SJCRH30 (cell line): Measurements from ENCODE around the gene ARL10. TPM values are rescaled to one million over a fixed set of nuclear protein-coding genes. Genes with fewer than 3 reads are reported as not detected.

Source experiments
- DNase-seq, 2 experiments: peaks; one replicate each; pipeline ENCODE4 v3.0.0-alpha.2; 2015 to 2020
- H3K27ac ChIP-seq: fragments of 250-450 bp; sonication (Bioruptor Pico); 2 replicates; pipeline ENCODE4 v1.5.1; 2020; ENCODE audit warnings: mild to moderate bottlenecking, moderate library complexity
- H3K27me3 ChIP-seq: fragments of 250-450 bp; sonication (Bioruptor Pico); 2 replicates; pipeline ENCODE4 v1.5.1; 2020; ENCODE audit warnings: mild to moderate bottlenecking, moderate library complexity
- H3K36me3 ChIP-seq: fragments of 250-450 bp; sonication (Bioruptor Pico); 2 replicates; pipeline ENCODE4 v1.5.1; 2020; ENCODE audit warnings: mild to moderate bottlenecking, moderate library complexity
- H3K4me1 ChIP-seq: fragments of 250-450 bp; sonication (Bioruptor Pico); 2 replicates; pipeline ENCODE4 v1.5.1; 2020; ENCODE audit warnings: mild to moderate bottlenecking, moderate library complexity
- H3K4me3 ChIP-seq: fragments of 250-450 bp; sonication (Bioruptor Pico); 2 replicates; pipeline ENCODE4 v1.5.1; 2020; ENCODE audit warnings: mild to moderate bottlenecking, moderate library complexity
- H3K9me3 ChIP-seq: fragments of 250-450 bp; sonication (Bioruptor Pico); replicated peaks from 2 replicates; pipeline ENCODE4 v1.5.1; 2020; ENCODE audit warnings: mild to moderate bottlenecking, moderate library complexity
- total RNA-seq: library from RNA; depleted of rRNA; stranded (reverse); fragments of >200 nt; shearing (Covaris generic); gene quantifications from 2 replicates; pipeline ENCODE4 v1.2.3, GENCODE V29; 2014

Gene ARL10
- total RNA-seq, 1 experiment from 2014 or later = 5.7 TPM

DNA sequence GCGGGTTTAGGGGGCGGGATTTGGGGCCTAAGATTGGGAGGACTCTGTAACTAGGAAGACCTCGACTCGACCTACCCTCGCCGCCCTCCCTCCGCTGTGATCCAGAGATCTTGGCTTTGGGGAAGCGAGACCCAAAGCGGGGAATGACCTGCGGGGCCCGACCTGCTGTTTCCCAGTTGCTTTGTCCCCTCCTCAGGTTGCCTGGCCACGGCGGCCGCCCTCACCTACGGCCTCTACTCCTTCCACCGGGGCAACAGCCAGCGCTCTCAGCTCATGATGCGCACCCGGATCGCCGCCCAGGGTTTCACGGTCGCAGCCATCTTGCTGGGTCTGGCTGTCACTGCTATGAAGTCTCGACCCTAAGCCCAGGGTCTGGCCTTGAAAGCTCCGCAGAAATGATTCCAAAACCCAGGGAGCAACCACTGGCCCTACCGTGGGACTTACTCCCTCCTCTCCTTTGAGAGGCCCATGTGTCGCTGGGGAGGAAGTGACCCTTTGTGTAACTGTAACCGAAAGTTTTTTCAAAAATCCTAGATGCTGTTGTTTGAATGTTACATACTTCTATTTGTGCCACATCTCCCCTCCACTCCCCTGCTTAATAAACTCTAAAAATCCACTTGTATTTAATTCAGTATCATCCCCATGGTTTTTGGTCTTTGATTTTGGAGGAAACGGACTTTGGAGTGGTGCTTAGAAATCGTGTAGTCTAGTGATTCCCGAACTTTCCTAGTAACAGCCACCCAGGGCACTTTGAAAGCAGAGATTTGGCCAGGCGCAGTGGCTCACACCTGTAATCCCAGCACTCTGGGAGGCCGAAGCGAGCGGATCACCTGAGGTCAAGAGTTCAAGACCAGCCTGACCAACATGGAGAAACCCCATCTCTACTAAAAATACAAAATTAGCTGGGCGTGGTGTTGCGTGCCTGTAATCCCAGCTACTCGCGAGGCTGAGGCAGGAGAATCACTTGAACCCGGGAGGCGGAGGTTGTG is 24.1 kb downstream of the ARL10 start:
- H3K4me3 ChIP-seq = peak overlapping the region; percentile 80
- no peaks in the 10 kb centered on the region for H3K9me3 ChIP-seq
- H3K36me3 ChIP-seq = peaks cover 31% of the 10 kb centered on the region
- DNase-seq = no peak
- no peaks in the 10 kb centered on the region for H3K27me3 ChIP-seq
- 0 out of 2 replicates have a peak, but pooled peaks cover 3% of the 10 kb centered on the region for H3K4me1 ChIP-seq
- H3K27ac ChIP-seq = peak overlapping the region; percentile 98

- Histone ChIP-seq H3K9me3 (no peaks in the 10 kb centered on the region), H3K4me3 (no peak overlapping the region), H3K4me1 (0 out of 2 replicates have a peak, but pooled peaks cover 3% of the 10 kb centered on the region), H3K27me3 (no peaks in the 10 kb centered on the region), H3K36me3 (peaks cover 12% of the 10 kb centered on the region), H3K27ac (no peak overlapping the region)
- DNase-seq = no peak
Measured at GRCh38 chr5:176391479-176391878, 26.2 kb downstream of the ARL10 start.

GRCh38 chr5:176391999-176392398 is 26.7 kb downstream of the ARL10 start:
- H3K27me3 ChIP-seq = no peaks in the 10 kb centered on the region
- H3K4me1 ChIP-seq = 0 out of 2 replicates have a peak, but pooled peaks cover 3% of the 10 kb centered on the region
- no peaks in the 10 kb centered on the region for H3K9me3 ChIP-seq
- H3K27ac ChIP-seq = no peak overlapping the region
- no peak overlapping the region for H3K4me3 ChIP-seq
- peaks cover 10% of the 10 kb centered on the region; the same call in 1 of the 2 replicates for H3K36me3 ChIP-seq
- DNase-seq = no peak

DNA sequence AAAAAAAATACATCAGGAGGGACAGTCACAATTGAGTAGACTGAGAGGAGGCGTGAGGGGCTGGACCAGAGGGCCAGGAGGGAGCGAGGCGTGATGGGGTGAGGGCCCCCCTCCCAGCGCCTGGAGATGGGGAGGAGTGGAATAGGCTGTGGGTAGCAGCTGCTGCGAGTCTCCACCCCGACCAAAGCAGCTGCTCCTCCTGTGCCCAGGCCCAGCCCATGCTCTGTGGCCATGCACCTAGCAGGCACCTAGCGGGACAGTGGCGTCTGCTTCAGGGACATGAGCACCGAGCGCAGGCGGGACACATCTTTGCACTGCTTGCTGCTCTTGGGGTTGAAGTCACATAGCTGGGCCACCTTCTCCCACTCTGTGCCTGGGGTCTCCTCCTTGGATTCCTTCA is 27.2 kb downstream of the ARL10 start:
- peaks cover 10% of the 10 kb centered on the region; the same call in 1 of the 2 replicates for H3K36me3 ChIP-seq
- H3K27me3 ChIP-seq = no peaks in the 10 kb centered on the region
- H3K4me3 ChIP-seq = no peak overlapping the region
- no peaks in the 10 kb centered on the region for H3K4me1 ChIP-seq
- DNase-seq = no peak
- no peaks in the 10 kb centered on the region for H3K9me3 ChIP-seq
- H3K27ac ChIP-seq = no peak overlapping the region

- H3K27me3 ChIP-seq = no peaks in the 10 kb centered on the region
- H3K36me3 ChIP-seq = peaks cover 10% of the 10 kb centered on the region; the same call in 1 of the 2 replicates
- H3K4me1 ChIP-seq = no peaks in the 10 kb centered on the region
- H3K9me3 ChIP-seq = no peaks in the 10 kb centered on the region
- DNase-seq = no peak
- no peak overlapping the region for H3K4me3 ChIP-seq
- no peak overlapping the region for H3K27ac ChIP-seq
Measured at GRCh38 chr5:176394096-176394495, 28.8 kb downstream of the ARL10 start.

- no peak for DNase-seq
- peaks cover 10% of the 10 kb centered on the region; the same call in 1 of the 2 replicates for H3K36me3 ChIP-seq
- no peak overlapping the region for H3K4me3 ChIP-seq
- no peak overlapping the region for H3K27ac ChIP-seq
- H3K9me3 ChIP-seq = no peaks in the 10 kb centered on the region
- H3K27me3 ChIP-seq = no peaks in the 10 kb centered on the region
- H3K4me1 ChIP-seq = no peaks in the 10 kb centered on the region
Measured at GRCh38 chr5:176394881-176395675, 29.8 kb downstream of the ARL10 start.

GRCh38 chr5:176396330-176396729 is 31.0 kb downstream of the ARL10 start:
- Histone ChIP-seq H3K9me3 (no peaks in the 10 kb centered on the region), H3K27me3 (no peaks in the 10 kb centered on the region), H3K36me3 (no peaks in the 10 kb centered on the region), H3K4me3 (no peak overlapping the region), H3K27ac (no peak overlapping the region), H3K4me1 (no peaks in the 10 kb centered on the region)
- no peak for DNase-seq

DNA sequence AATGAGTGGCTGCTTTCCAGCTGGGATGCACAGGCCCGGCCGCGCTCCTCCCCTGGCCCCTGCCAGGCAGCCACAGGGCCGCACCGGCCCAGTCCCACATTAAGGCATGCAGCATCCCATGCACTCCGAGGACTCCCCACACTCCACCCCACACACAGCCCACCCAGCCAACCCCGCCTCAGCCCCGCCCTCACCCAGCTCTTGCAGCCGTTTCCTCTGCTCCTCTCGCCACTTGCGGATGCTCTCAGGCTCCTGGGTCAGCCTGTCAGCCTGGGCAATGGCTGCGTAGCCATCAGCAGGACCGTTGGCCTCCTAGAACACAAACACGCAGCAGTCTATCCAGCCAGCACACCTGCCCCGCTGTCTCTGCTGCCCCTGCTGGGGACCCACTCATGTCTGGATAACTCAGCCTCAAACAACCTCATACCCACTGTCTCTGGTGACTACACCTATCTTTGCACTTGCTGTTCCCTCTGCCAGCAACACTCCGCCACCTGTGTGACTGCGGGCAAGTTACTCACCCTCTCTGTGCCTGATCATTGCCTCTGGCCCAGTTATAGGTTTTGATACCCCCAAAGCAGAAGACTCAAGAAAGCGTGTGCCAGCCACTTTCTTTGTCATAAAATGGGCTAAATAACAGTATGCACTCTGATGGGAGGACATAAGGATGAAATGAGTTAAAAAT is 32.6 kb downstream of the ARL10 start:
- no peaks in the 10 kb centered on the region for H3K36me3 ChIP-seq

DNA sequence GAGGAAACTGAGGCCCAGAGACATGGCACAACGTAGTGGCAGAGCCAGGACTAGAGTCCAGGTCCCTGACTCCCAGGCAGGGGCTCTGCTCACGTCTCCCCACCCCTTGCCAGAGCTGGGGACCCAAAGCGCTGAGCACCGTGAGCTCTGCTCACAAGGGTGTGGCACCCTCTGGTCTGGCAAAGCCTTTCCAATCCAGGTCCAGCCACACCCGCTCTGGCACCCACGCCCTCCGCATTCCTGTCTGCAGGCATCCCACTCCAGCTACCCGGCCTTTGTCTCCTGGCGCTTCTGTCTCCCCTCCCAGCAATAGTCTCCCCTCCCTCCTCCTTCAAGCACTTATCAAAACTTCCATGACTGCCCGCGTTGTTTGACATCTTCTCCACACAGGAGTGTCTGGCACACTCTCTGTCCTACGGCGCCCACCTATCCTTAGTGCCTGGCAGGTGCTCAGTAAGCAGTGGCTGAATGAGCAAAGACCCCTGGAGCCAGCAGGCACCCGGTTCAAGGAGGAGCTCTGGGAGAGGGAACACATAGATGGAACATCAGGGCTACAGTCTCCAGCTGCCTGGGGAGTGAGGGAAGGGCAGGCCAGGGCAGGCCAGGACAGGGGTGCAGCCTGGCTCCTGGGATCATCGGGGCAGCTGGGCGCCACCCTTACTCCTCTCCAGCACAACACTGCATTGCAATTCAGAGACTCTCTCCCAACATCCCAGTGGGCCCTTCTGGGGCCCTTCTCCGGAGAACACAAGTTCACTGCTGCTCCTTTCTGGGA is 35.3 kb downstream of the ARL10 start:
- no peaks in the 10 kb centered on the region for H3K4me1 ChIP-seq
- no peaks in the 10 kb centered on the region for H3K9me3 ChIP-seq
- no peak overlapping the region for H3K4me3 ChIP-seq
- H3K27me3 ChIP-seq = no peaks in the 10 kb centered on the region
- no peak overlapping the region for H3K27ac ChIP-seq
- DNase-seq = no peak
- H3K36me3 ChIP-seq = no peaks in the 10 kb centered on the region

More for the DNA sequence above, 32.6 kb downstream of the ARL10 start:
- DNase-seq = no peak
- Histone ChIP-seq H3K27me3 (no peaks in the 10 kb centered on the region), H3K9me3 (no peaks in the 10 kb centered on the region), H3K4me3 (no peak overlapping the region), H3K4me1 (no peaks in the 10 kb centered on the region), H3K27ac (no peak overlapping the region)

DNA sequence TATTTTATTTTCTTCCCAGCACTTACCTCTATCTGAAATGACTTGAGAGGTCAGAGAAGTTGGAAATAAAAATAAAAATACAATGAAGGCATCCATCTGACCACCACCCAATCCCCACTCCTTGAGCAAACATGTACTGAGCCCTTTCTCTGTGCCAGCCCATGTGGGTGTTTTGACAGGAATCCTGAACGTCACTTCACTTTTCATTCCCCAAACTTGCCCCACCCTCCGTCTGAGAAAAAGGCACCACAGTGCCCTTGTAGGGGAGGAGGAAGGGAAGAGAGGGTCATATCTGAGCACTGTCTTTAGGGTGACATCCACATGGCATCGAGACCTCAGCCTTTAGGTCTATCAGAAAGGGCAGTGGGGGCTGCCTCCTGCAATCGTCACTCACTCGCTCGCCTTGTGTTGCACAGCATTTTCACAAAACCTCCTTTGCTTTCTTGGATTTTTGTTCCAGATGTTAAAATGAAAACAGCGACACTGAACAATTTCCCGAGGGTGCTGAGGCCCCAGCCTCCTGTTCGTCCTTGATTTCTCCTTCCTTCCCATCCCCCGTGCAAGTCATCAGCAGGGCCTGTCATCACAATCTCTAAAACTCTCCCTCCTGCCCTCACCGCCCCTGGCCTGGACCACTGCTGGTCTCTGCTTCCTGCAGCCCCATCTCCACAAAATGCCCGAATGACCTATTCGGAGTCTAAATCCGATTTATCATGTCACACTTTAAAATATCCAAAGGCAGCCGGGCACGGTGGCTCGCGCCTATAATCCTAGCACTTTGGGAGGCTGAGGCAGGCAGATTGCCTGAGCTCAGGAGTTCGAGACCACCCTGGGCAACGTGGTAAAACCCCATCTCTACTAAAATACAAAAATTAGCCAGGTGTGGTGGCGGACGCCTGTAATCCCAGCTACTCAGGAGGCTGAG is 36.3 kb downstream of the ARL10 start:
- Histone ChIP-seq H3K36me3 (no peaks in the 10 kb centered on the region), H3K27me3 (no peaks in the 10 kb centered on the region), H3K4me3 (no peak overlapping the region), H3K27ac (no peak overlapping the region), H3K9me3 (no peaks in the 10 kb centered on the region), H3K4me1 (no peaks in the 10 kb centered on the region)
- no peak for DNase-seq

- H3K4me1 ChIP-seq = no peaks in the 10 kb centered on the region
- H3K9me3 ChIP-seq = no peaks in the 10 kb centered on the region
- H3K27ac ChIP-seq = no peak overlapping the region
- no peak overlapping the region for H3K4me3 ChIP-seq
- H3K27me3 ChIP-seq = no peaks in the 10 kb centered on the region
- H3K36me3 ChIP-seq = no peaks in the 10 kb centered on the region
- DNase-seq = no peak
Measured at GRCh38 chr5:176405656-176406435, 40.6 kb downstream of the ARL10 start.

DNA sequence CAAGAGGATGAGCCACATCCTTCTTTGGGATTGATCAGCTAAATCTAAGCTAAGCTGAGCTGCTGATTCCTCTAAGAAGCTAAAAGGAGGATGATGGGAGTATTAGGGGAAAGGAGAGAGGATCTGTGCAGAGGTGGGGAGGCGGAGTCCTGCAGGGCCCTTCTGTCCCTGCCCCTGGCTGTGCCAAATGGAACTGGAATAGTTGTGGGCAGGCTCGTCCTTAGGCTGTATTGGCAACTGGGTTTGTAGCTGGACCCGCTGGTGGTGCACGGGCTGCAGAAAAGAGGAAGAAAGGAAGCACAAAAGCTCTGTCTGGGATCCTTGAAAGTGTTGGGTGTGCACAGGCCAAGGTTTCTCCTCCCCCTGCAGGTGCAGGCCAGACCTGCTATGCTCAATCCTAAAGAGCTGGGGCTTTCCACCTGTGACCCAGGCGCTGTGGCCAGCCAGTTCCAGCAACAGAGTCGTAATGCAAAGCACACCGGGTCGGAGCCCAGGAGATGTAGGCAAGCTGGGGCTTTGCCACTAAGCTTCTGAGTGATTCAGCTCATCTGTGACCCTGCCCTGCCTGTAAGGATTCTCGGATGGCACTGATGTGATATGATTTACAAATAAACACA is 41.3 kb downstream of the ARL10 start:
- H3K4me1 ChIP-seq = no peaks in the 10 kb centered on the region
- H3K27ac ChIP-seq = no peak overlapping the region
- H3K9me3 ChIP-seq = no peaks in the 10 kb centered on the region
- H3K27me3 ChIP-seq = no peaks in the 10 kb centered on the region
- DNase-seq = no peak
- H3K36me3 ChIP-seq = no peaks in the 10 kb centered on the region
- H3K4me3 ChIP-seq = no peak overlapping the region
